ENCODE measurements around the gene GABARAP. TPM values are rescaled to one million over a fixed set of nuclear protein-coding genes. Genes with fewer than 3 reads are reported as not detected.

GABARAP gene
- polyA plus RNA-seq, 1 donor from 2014 or later = 384 TPM

DNA sequence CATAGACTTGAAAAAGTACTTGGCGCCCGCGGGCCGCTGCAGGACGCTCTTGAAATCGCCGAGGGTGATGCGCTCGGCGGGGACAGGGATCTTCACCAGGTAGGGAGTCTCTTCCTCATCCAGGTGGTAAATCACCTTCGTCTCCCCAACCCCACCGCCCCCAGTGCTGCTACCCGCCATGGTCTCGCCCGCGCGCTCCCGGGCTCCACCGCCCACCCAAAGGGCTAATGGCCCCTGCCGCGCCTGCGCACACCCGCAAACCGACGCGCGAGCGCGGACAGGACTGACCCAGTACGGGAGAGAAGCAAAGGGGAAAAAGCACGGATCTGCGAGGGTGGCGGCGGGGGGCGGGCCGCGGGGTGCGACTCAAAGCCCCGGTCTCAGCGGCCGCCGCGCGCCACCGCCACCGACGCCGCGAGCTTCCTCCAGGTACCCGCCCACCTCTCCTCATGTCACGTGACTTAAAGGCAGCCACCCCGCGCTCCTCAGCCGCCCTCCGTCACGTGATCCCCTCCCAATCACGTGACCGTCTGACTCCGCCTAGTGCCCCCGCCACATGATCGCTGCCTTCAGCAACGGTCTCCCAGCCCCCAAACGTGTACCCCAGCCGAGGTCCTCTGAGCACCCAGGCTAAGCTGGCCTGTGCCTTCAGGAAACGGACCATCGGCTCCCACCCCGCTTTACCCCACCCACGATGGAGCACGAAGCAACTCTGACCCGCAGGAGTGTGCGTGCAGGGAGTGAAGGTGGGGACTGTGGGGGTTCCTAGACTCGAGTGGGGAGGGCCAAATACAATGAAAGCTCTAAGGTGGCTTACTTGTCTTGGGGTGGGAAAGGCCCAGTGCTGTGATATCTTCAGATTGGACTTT lies 7.9 kb downstream of the GABARAP start, which contains the start of gene DVL2:
Gene DVL2 (minus strand): TSS at position 435 of the 869 bp plus-strand sequence. CDS start 255 bp downstream, at position 180.
- Histone ChIP-seq H2AFZ (ENCODE audit: low read depth, low read length) (peak within 1 kb of the TSS; percentile 23), H3K4me3 (ENCODE audit: low read length) (peak within 1 kb of the TSS; percentile 81), H3K27ac (ENCODE audit: low read length) (peak within 1 kb of the TSS; percentile 88), H3K9me2 (ENCODE audit: insufficient read depth, low read length) (no peaks in the 10 kb centered on the region), H3F3A (ENCODE audit: insufficient read depth, low read length, poor library complexity, severe bottlenecking) (peaks cover 3% of the 10 kb centered on the region), H3K36me3 (ENCODE audit: insufficient read depth, low read length) (no peaks in the 10 kb centered on the region), H4K20me1 (ENCODE audit: insufficient read depth) (peaks cover 5% of the 10 kb centered on the region), H3K27me3 (ENCODE audit: insufficient read depth, low read depth, low read length) (no peaks in the 10 kb centered on the region), H3K9me3 (ENCODE audit: low read length) (no peaks in the 10 kb centered on the region), H3K4me2 (ENCODE audit: low read length) (peak within 1 kb of the TSS; percentile 91), H3K79me2 (replicated peaks; ENCODE audit: insufficient read depth, low read length) (peaks cover 82% of the 10 kb centered on the region), H3K9ac (ENCODE audit: low read length) (peak within 1 kb of the TSS; percentile 85)
- TF ChIP-seq EP300 (conservative IDR thresholded peaks at IDR 0.05; ENCODE audit: poor library complexity, severe bottlenecking) (peak; percentile 54), SMC3 (conservative IDR thresholded peaks at IDR 0.05; ENCODE audit: poor library complexity) (peak; percentile 26), TAF1 (IDR thresholded peaks at IDR 0.05; ENCODE audit: low read depth) (peak; percentile 68), EZH2 (IDR thresholded peaks at IDR 0.05; ENCODE audit: borderline replicate concordance, insufficient read depth, low read length, poor library complexity, severe bottlenecking) (no peak), RAD21 (conservative IDR thresholded peaks at IDR 0.05) (peak; percentile 37), MXI1 (conservative IDR thresholded peaks at IDR 0.05; ENCODE audit: poor library complexity, severe bottlenecking) (peak; percentile 81), POLR2AphosphoS5 (IDR thresholded peaks at IDR 0.05) (peak; percentile 92)
- TF ChIP-seq, protein P1, sequence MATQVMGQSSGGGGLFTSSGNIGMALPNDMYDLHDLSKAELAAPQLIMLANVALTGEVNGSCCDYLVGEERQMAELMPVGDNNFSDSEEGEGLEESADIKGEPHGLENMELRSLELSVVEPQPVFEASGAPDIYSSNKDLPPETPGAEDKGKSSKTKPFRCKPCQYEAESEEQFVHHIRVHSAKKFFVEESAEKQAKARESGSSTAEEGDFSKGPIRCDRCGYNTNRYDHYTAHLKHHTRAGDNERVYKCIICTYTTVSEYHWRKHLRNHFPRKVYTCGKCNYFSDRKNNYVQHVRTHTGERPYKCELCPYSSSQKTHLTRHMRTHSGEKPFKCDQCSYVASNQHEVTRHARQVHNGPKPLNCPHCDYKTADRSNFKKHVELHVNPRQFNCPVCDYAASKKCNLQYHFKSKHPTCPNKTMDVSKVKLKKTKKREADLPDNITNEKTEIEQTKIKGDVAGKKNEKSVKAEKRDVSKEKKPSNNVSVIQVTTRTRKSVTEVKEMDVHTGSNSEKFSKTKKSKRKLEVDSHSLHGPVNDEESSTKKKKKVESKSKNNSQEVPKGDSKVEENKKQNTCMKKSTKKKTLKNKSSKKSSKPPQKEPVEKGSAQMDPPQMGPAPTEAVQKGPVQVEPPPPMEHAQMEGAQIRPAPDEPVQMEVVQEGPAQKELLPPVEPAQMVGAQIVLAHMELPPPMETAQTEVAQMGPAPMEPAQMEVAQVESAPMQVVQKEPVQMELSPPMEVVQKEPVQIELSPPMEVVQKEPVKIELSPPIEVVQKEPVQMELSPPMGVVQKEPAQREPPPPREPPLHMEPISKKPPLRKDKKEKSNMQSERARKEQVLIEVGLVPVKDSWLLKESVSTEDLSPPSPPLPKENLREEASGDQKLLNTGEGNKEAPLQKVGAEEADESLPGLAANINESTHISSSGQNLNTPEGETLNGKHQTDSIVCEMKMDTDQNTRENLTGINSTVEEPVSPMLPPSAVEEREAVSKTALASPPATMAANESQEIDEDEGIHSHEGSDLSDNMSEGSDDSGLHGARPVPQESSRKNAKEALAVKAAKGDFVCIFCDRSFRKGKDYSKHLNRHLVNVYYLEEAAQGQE (IDR thresholded peaks at IDR 0.05; ENCODE audit: borderline replicate concordance) = no peak
- TF ChIP-seq, protein P2, sequence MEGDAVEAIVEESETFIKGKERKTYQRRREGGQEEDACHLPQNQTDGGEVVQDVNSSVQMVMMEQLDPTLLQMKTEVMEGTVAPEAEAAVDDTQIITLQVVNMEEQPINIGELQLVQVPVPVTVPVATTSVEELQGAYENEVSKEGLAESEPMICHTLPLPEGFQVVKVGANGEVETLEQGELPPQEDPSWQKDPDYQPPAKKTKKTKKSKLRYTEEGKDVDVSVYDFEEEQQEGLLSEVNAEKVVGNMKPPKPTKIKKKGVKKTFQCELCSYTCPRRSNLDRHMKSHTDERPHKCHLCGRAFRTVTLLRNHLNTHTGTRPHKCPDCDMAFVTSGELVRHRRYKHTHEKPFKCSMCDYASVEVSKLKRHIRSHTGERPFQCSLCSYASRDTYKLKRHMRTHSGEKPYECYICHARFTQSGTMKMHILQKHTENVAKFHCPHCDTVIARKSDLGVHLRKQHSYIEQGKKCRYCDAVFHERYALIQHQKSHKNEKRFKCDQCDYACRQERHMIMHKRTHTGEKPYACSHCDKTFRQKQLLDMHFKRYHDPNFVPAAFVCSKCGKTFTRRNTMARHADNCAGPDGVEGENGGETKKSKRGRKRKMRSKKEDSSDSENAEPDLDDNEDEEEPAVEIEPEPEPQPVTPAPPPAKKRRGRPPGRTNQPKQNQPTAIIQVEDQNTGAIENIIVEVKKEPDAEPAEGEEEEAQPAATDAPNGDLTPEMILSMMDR (IDR thresholded peaks at IDR 0.05; ENCODE audit: poor library complexity, severe bottlenecking) = peak; percentile 11

DNA sequence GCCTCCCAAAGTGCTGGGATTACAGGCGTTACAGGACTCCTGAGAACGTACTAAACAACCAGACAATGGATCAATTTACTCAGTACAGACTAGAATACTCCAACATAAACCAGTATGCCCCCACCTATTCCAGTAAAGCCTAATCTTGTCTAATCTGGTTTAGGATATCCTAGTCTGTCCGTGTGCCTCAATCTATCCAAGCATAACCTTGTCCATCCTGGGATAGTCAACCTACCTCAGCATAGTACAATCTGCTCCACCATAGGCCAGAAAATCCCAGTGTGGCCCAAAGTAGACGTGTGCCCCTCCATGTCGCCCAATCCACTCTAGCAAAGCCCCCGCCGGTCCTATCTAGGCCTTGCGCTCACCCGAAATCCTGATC lies 8.6 kb downstream of the GABARAP start:
- TF ChIP-seq MXI1 (conservative IDR thresholded peaks at IDR 0.05; ENCODE audit: poor library complexity, severe bottlenecking) = no peak
- no peak for TF ChIP-seq RAD21 (conservative IDR thresholded peaks at IDR 0.05)
- no peak for TF ChIP-seq EP300 (conservative IDR thresholded peaks at IDR 0.05; ENCODE audit: poor library complexity, severe bottlenecking)
- no peak for TF ChIP-seq TAF1 (IDR thresholded peaks at IDR 0.05; ENCODE audit: low read depth)
- TF ChIP-seq SMC3 (conservative IDR thresholded peaks at IDR 0.05; ENCODE audit: poor library complexity) = no peak
- TF ChIP-seq, protein P1 (IDR thresholded peaks at IDR 0.05; ENCODE audit: borderline replicate concordance) = no peak
- TF ChIP-seq POLR2AphosphoS5 (IDR thresholded peaks at IDR 0.05) = no peak
- TF ChIP-seq, protein P2 (IDR thresholded peaks at IDR 0.05; ENCODE audit: poor library complexity, severe bottlenecking) = no peak
- no peak for TF ChIP-seq EZH2 (IDR thresholded peaks at IDR 0.05; ENCODE audit: borderline replicate concordance, insufficient read depth, low read length, poor library complexity, severe bottlenecking)
- no peaks in the 10 kb centered on the region for H3K27me3 ChIP-seq (ENCODE audit: insufficient read depth, low read depth, low read length)
- H3K27ac ChIP-seq (ENCODE audit: low read length) = peak overlapping the region; percentile 88
- peaks cover 5% of the 10 kb centered on the region for H4K20me1 ChIP-seq (ENCODE audit: insufficient read depth)
- H3F3A ChIP-seq (ENCODE audit: insufficient read depth, low read length, poor library complexity, severe bottlenecking) = peaks cover 3% of the 10 kb centered on the region
- peak overlapping the region; percentile 81 for H3K4me3 ChIP-seq (ENCODE audit: low read length)
- no peaks in the 10 kb centered on the region for H3K9me3 ChIP-seq (ENCODE audit: low read length)
- peaks cover 78% of the 10 kb centered on the region for H3K79me2 ChIP-seq (replicated peaks; ENCODE audit: insufficient read depth, low read length)
- no peaks in the 10 kb centered on the region for H3K9me2 ChIP-seq (ENCODE audit: insufficient read depth, low read length)
- H2AFZ ChIP-seq (ENCODE audit: low read depth, low read length) = no peak overlapping the region
- H3K9ac ChIP-seq (ENCODE audit: low read length) = peak overlapping the region; percentile 85
- peak overlapping the region; percentile 83 for H3K4me2 ChIP-seq (ENCODE audit: low read length)
- H3K36me3 ChIP-seq (ENCODE audit: insufficient read depth, low read length) = no peaks in the 10 kb centered on the region
